HG03066 (cell line): ENCODE results near the gene INTS12.
A peak's percentile ranks its signal among the peaks of the same experiment; 100 is the strongest.
"Not testable (repeated sequence)": the region's sequence is repeated elsewhere in the genome, so short reads cannot be mapped to it uniquely, and the experiment has no call there.

Experiments
- ATAC-seq: cut with Tn5 transposase; IDR thresholded peaks from one replicate; pipeline ENCODE4 v1.9.1; 2021; ENCODE audit warnings: low read depth; ENCODE audit not compliant: unreplicated experiment

INTS12 gene

GRCh38 chr4:105708181-105709080 is at the start of gene INTS12, which contains the start of gene GSTCD:
Gene INTS12, minus strand, starts transcription at chr4:105708689. Its CDS starts 8,684 bp downstream, at chr4:105700005.
Gene GSTCD, plus strand, starts transcription at chr4:105708784. Its CDS starts 8,830 bp downstream, at chr4:105717614.
- ATAC-seq, result peak; percentile 82

- no peak for ATAC-seq
These were observed 46.9 kb upstream of the INTS12 start for GRCh38 chr4:105755375-105755774.

- ATAC-seq, result no peak
These were observed 44.9 kb upstream of the INTS12 start for GRCh38 chr4:105753361-105753760.

- no peak for ATAC-seq
These were observed 43.3 kb upstream of the INTS12 start for GRCh38 chr4:105751718-105752299.

GRCh38 chr4:105748222-105748621 is 39.7 kb upstream of the INTS12 start:
- no peak for ATAC-seq

GRCh38 chr4:105741548-105741947 is 33.1 kb upstream of the INTS12 start:
- ATAC-seq, result no peak

GRCh38 chr4:105735217-105735616 is 26.7 kb upstream of the INTS12 start:
- ATAC-seq, result not testable (repeated sequence)

GRCh38 chr4:105729895-105730294 is 21.4 kb upstream of the INTS12 start:
- not testable (repeated sequence) for ATAC-seq

- no peak for ATAC-seq
These were observed 17.1 kb upstream of the INTS12 start for GRCh38 chr4:105725623-105726022.

- ATAC-seq, result no peak
These were observed 10.7 kb upstream of the INTS12 start for GRCh38 chr4:105719204-105719603.

GRCh38 chr4:105715692-105716278 is 7.3 kb upstream of the INTS12 start:
- no peak for ATAC-seq

- no peak for ATAC-seq
These were observed 6.4 kb upstream of the INTS12 start for GRCh38 chr4:105714932-105715331.

GRCh38 chr4:105714071-105714521 is 5.6 kb upstream of the INTS12 start:
- peak; percentile 65 for ATAC-seq

- ATAC-seq, result no peak
These were observed 4.3 kb upstream of the INTS12 start for GRCh38 chr4:105712766-105713165.

- ATAC-seq, result no peak
These were observed 2.2 kb upstream of the INTS12 start for GRCh38 chr4:105710678-105711077.

- no peak for ATAC-seq
These were observed 1.6 kb upstream of the INTS12 start for GRCh38 chr4:105710012-105710600.

GRCh38 chr4:105709081-105709450 is 577 bp upstream of the INTS12 start:
- ATAC-seq, result peak; percentile 29

GRCh38 chr4:105707782-105708180 is 708 bp downstream of the INTS12 start:
- no peak for ATAC-seq

- no peak for ATAC-seq
These were observed 9.9 kb downstream of the INTS12 start for GRCh38 chr4:105698607-105699006.

- not testable (repeated sequence) for ATAC-seq
These were observed 12.7 kb downstream of the INTS12 start for GRCh38 chr4:105695832-105696231.

- not testable (repeated sequence) for ATAC-seq
These were observed 13.7 kb downstream of the INTS12 start for GRCh38 chr4:105694812-105695211.
